EH (cell line): Measurements from ENCODE around the gene STMN3.

Experiments used
- DNase-seq: peaks from one replicate; pipeline ENCODE4 v3.0.0-alpha.2; 2015; ENCODE audit warnings: low read depth

STMN3 gene

GRCh38 chr20:63692436-63693082 lies 39.3 kb upstream of the STMN3 start:
- peak; percentile 48 for DNase-seq

- no peak for DNase-seq
Observed at GRCh38 chr20:63691711-63692435, 38.6 kb upstream of the STMN3 start.

- DNase-seq = no peak
Observed at GRCh38 chr20:63690898-63691710, 37.9 kb upstream of the STMN3 start.

- DNase-seq = no peak
Observed at GRCh38 chr20:63690003-63690897, 37.0 kb upstream of the STMN3 start.

GRCh38 chr20:63689046-63690002 lies 36.1 kb upstream of the STMN3 start:
- DNase-seq = no peak

GRCh38 chr20:63688228-63689045 lies 35.2 kb upstream of the STMN3 start:
- no peak for DNase-seq

- DNase-seq = no peak
Observed at GRCh38 chr20:63687419-63688178, 34.4 kb upstream of the STMN3 start.

- DNase-seq = peak; percentile 83
Observed at GRCh38 chr20:63686492-63687321, 33.5 kb upstream of the STMN3 start.

GRCh38 chr20:63686094-63686491 lies 32.9 kb upstream of the STMN3 start:
- no peak for DNase-seq

- DNase-seq = no peak
Observed at GRCh38 chr20:63685269-63686026, 32.2 kb upstream of the STMN3 start.

GRCh38 chr20:63682384-63683139 lies 29.3 kb upstream of the STMN3 start:
- DNase-seq = peak; percentile 99

- no peak for DNase-seq
Observed at GRCh38 chr20:63681609-63682142, 28.5 kb upstream of the STMN3 start.

- DNase-seq = no peak
Observed at GRCh38 chr20:63680857-63681608, 27.8 kb upstream of the STMN3 start.

- no peak for DNase-seq
Observed at GRCh38 chr20:63680427-63680826, 27.2 kb upstream of the STMN3 start.

- no peak for DNase-seq
Observed at GRCh38 chr20:63679799-63680305, 26.6 kb upstream of the STMN3 start.
